ENCODE measurements around the gene PHOX2B. TPM values are rescaled to one million over a fixed set of nuclear protein-coding genes. Genes with fewer than 3 reads are reported as not detected.

Gene PHOX2B
- total and polyA plus RNA-seq, 2 of the 4 experiments (the other 2 are of a cell fraction): not detected

- Histone ChIP-seq H3K4me1 (ENCODE audit: control insufficient read depth, insufficient read depth, low read length) (peaks cover 3% of the 10 kb centered on the region), H2AK9ac (replicated peaks; ENCODE audit: low read depth, low read length, poor library complexity) (no peak overlapping the region), H4K91ac (ENCODE audit: insufficient read depth, low read depth, low read length) (peak overlapping the region; percentile 46), H3K27me3 (ENCODE audit: control insufficient read depth, insufficient read depth, low read length) (no peaks in the 10 kb centered on the region), H3K14ac (replicated peaks; ENCODE audit: low read depth, low read length) (peak overlapping the region; percentile 61), H4K20me1 (ENCODE audit: insufficient read depth, low read length) (no peaks in the 10 kb centered on the region), H2AK5ac (ENCODE audit: low read depth, low read length) (peak overlapping the region; percentile 74), H3K4me2 (ENCODE audit: low read depth, low read length) (peak overlapping the region; percentile 74; the same call in 1 of the 2 replicates), H3K9me3 (ENCODE audit: control insufficient read depth, insufficient read depth, low read length) (no peaks in the 10 kb centered on the region), H3K56ac (ENCODE audit: extremely low read depth, insufficient read depth, low read length) (peak overlapping the region; percentile 14; the same call in 1 of the 2 replicates), H3K4me3 (ENCODE audit: insufficient read depth, low read depth, low read length) (no peak overlapping the region), H3K79me1 (ENCODE audit: low read depth in 1 of 2, low read length in 2 of 2) (no peaks in the 10 kb centered on the region), H3K9ac (ENCODE audit: low read depth, low read length) (no peak overlapping the region), H3K36me3 (ENCODE audit: control insufficient read depth, insufficient read depth, low read length) (no peaks in the 10 kb centered on the region), H3K18ac (ENCODE audit: low read depth, low read length) (peak overlapping the region; percentile 97; the same call in 1 of the 2 replicates), H2BK20ac (ENCODE audit: low read depth, low read length) (peak overlapping the region; percentile 30), H2BK120ac (ENCODE audit: low read depth, low read length) (peak overlapping the region; percentile 64), H3K27ac (ENCODE audit: insufficient read depth, low read length) (peak overlapping the region; percentile 50), H3K23ac (ENCODE audit: low read depth, low read length) (no peak overlapping the region), H3K9me1 (ENCODE audit: insufficient read depth, low read length) (peaks cover 3% of the 10 kb centered on the region; the same call in 1 of the 2 replicates), H4K5ac (ENCODE audit: low read depth, low read length) (peak overlapping the region; percentile 77; the same call in 1 of the 2 replicates), H4K8ac (ENCODE audit: low read depth in 2 of 2, low read length in 2 of 2) (peak overlapping the region; percentile 44 to 52; a peak in 3 of 4 replicates), H3K4ac (ENCODE audit: low read depth, low read length) (peak overlapping the region; percentile 47), H2AFZ (replicated peaks; ENCODE audit: low read length, poor library complexity) (peak overlapping the region; percentile 9), H2BK5ac (ENCODE audit: low read depth, low read length, poor library complexity, severe bottlenecking) (peak overlapping the region; percentile 86), H2BK15ac (ENCODE audit: low read depth, low read length) (peak overlapping the region; percentile 54; the same call in 1 of the 3 replicates)
- in situ Hi-C loops (cut with MboI; ENCODE audit: low sequenced_read_pairs): no loop called here
- ChIA-PET CTCF (interaction anchor here (0.5 kb wide), 1 partner anchor 491 kb away, joined by 3 read pairs; no protein-coding TSS in a partner anchor), POLR2A (ENCODE audit: unreplicated experiment) (interaction anchor here (0.5 kb wide), 1 partner anchor 247 kb away, joined by 4 read pairs; no protein-coding TSS in a partner anchor)
- ATAC-seq (ENCODE audit: low read depth): peak; percentile 33; the same call in 1 of the 2 replicates
- intact Hi-C loops (cut with micrococcal nuclease): no loop called here
- DNase-seq: peak; percentile 73
- BruUV-seq (replicated peaks): no TSS peak
- dilution Hi-C loops (cut with HindIII; ENCODE audit: low sequenced_read_pairs, unreplicated experiment): no loop called here
- WGBS, 2 experiments (ENCODE audit: extremely low coverage in 2 of 2, insufficient read length in 1 of 2): no CpG with 5 or more reads among the region's 2 CpGs
- TF ChIP-seq CTCF (conservative IDR thresholded peaks at IDR 0.05; ENCODE audit: low read depth, low read length): no peak
- TF ChIP-seq MAFK (IDR thresholded peaks at IDR 0.05; ENCODE audit: low read depth, low read length): peak; percentile 62
- TF ChIP-seq USF2 (IDR thresholded peaks at IDR 0.05; ENCODE audit: low read depth, low read length): no peak
- peak; percentile 88 for TF ChIP-seq CEBPB (IDR thresholded peaks at IDR 0.05; ENCODE audit: low read depth, low read length)
Measured at GRCh38 chr4:41719417-41719816, 29.1 kb downstream of the PHOX2B start.

Data from IMR-90 (cell line).